GM23338 (cell line): ENCODE measurements around the gene DDN. TPM values are rescaled to one million over a fixed set of nuclear protein-coding genes. Genes with fewer than 3 reads are reported as not detected.

ENCODE experiments used
- ATAC-seq: fragments of 200-7000 bp; cut with Tn5 transposase; 3 replicates; pipeline ENCODE4 v1.9.1; 2020
- DNase-seq: peaks from one replicate; pipeline ENCODE4 v3.0.0-alpha.2; 2015; ENCODE audit warnings: low spot score
- H2AFZ ChIP-seq: fragments of 200-600 bp; sonication (generic); 2 replicates; pipeline ENCODE4 v1.8.0; 2016; ENCODE audit warnings: antibody characterized with exemption, mild to moderate bottlenecking, moderate library complexity
- H3F3A ChIP-seq: fragments of 200-600 bp; sonication (generic); replicated peaks from 2 replicates; pipeline ENCODE4 v1.8.0; 2017; ENCODE audit warnings: antibody characterized with exemption, mixed run types, low read depth
- H3K27ac ChIP-seq: fragments of 200-600 bp; sonication (generic); 2 replicates; pipeline ENCODE4 v1.6.1; 2016; ENCODE audit warnings: low read depth
- H3K27me3 ChIP-seq: fragments of 200-600 bp; sonication (generic); 2 replicates; pipeline ENCODE4 v1.8.0; 2016; ENCODE audit warnings: mild to moderate bottlenecking, mixed run types, moderate library complexity; ENCODE audit not compliant: insufficient read depth
- H3K36me3 ChIP-seq: fragments of 200-600 bp; sonication (generic); 2 replicates; pipeline ENCODE4 v1.8.0; 2016; ENCODE audit warnings: mild to moderate bottlenecking; ENCODE audit not compliant: insufficient read depth
- H3K4me1 ChIP-seq: fragments of 200-600 bp; sonication (generic); 2 replicates; pipeline ENCODE4 v1.8.0; 2016; ENCODE audit warnings: mild to moderate bottlenecking, moderate library complexity; ENCODE audit not compliant: insufficient read depth
- H3K4me2 ChIP-seq: fragments of 200-600 bp; sonication (generic); 2 replicates; pipeline ENCODE4 v1.7.1; 2017; ENCODE audit warnings: mixed run types
- H3K4me3 ChIP-seq: fragments of 200-600 bp; sonication (generic); 2 replicates; pipeline ENCODE4 v1.6.1; 2016; ENCODE audit warnings: mixed run types
- H3K79me2 ChIP-seq: fragments of 200-600 bp; sonication (generic); replicated peaks from 2 replicates; pipeline ENCODE4 v1.8.0; 2017; ENCODE audit warnings: mild to moderate bottlenecking; ENCODE audit not compliant: insufficient read depth
- H3K9me2 ChIP-seq: fragments of 200-600 bp; sonication (generic); 2 replicates; pipeline ENCODE4 v1.8.0; 2017; ENCODE audit not compliant: insufficient read depth
- H4K20me1 ChIP-seq: fragments of 200-600 bp; sonication (generic); replicated peaks from 2 replicates; pipeline ENCODE4 v1.8.0; 2017; ENCODE audit warnings: mild to moderate bottlenecking; ENCODE audit not compliant: insufficient read depth
- H3K27ac Mint-ChIP-seq: 2 replicates; pipeline ENCODE4 v1.8.0; 2020; ENCODE audit warnings: inconsistent platforms, mild to moderate bottlenecking, moderate library complexity, mixed read lengths
- H3K27me3 Mint-ChIP-seq: 3 replicates; pipeline ENCODE4 v1.8.0; 2022; ENCODE audit warnings: low read depth, mild to moderate bottlenecking, moderate library complexity, mixed read lengths, inconsistent platforms; ENCODE audit not compliant: insufficient read depth, poor library complexity
- H3K36me3 Mint-ChIP-seq: 3 replicates; pipeline ENCODE4 v1.8.0; 2021; ENCODE audit warnings: low read depth, mild to moderate bottlenecking, inconsistent platforms, moderate library complexity, mixed read lengths
- H3K4me1 Mint-ChIP-seq: 3 replicates; pipeline ENCODE4 v1.8.0; 2020; ENCODE audit warnings: mild to moderate bottlenecking, inconsistent platforms, mixed read lengths
- H3K4me3 Mint-ChIP-seq: 3 replicates; pipeline ENCODE4 v1.8.0; 2021; ENCODE audit warnings: moderate library complexity, mild to moderate bottlenecking, inconsistent platforms, mixed read lengths
- H3K9me3 Mint-ChIP-seq: 3 replicates; pipeline ENCODE4 v1.8.0; 2020; ENCODE audit warnings: moderate library complexity, mild to moderate bottlenecking, inconsistent platforms, mixed read lengths
- CREB1 ChIP-seq: fragments of 250-450 bp; sonication (Bioruptor Pico); IDR thresholded peaks from 2 replicates; pipeline ENCODE4 v1.5.0; 2020; ENCODE audit warnings: low read depth, mild to moderate bottlenecking, moderate library complexity
- EZH2 ChIP-seq: fragments of 200-600 bp; sonication (generic); IDR thresholded peaks from one replicate; pipeline ENCODE4 v1.8.0; 2017; ENCODE audit warnings: antibody characterized with exemption, mild to moderate bottlenecking, low read depth; ENCODE audit not compliant: unreplicated experiment
- EZH2phosphoT487 ChIP-seq: fragments of 200-600 bp; sonication (generic); IDR thresholded peaks from one replicate; pipeline ENCODE4 v1.8.1; 2018; ENCODE audit warnings: antibody characterized with exemption; ENCODE audit not compliant: unreplicated experiment
- JUNB ChIP-seq: IDR thresholded peaks from one replicate; pipeline ENCODE4 v1.6.1; 2016; ENCODE audit warnings: antibody characterized with exemption; ENCODE audit not compliant: unreplicated experiment
- NANOG ChIP-seq: IDR thresholded peaks from 2 replicates; pipeline ENCODE4 v1.6.1; 2016; ENCODE audit warnings: antibody characterized with exemption, borderline replicate concordance
- POLR2AphosphoS5 ChIP-seq: IDR thresholded peaks from 2 replicates; pipeline ENCODE4 v1.6.1; 2016; ENCODE audit warnings: antibody characterized with exemption, low read depth
- STAT1 ChIP-seq: IDR thresholded peaks from one replicate; pipeline ENCODE4 v1.6.1; 2016; ENCODE audit warnings: antibody characterized with exemption; ENCODE audit not compliant: unreplicated experiment
- ZNF114 ChIP-seq: fragments of 250-450 bp; sonication (Bioruptor Pico); IDR thresholded peaks from 2 replicates; pipeline ENCODE4 v1.5.0; 2020; ENCODE audit warnings: mild to moderate bottlenecking, moderate library complexity
- ZNF331 ChIP-seq: fragments of 250-450 bp; sonication (Bioruptor Pico); IDR thresholded peaks from 2 replicates; pipeline ENCODE4 v1.5.0; 2020; ENCODE audit warnings: low read depth, mild to moderate bottlenecking, moderate library complexity
- polyA plus RNA-seq: library from polyadenylated mRNA; unstranded; fragments of >200 nt; fragmentation: Nextera tagmentation; extraction: Ambion mirVana; gene quantifications from 2 replicates; pipeline ENCODE4 v1.2.1, GENCODE V29; 2016
- total RNA-seq: library from RNA; depleted of rRNA; stranded (reverse); fragments of >200 nt; shearing (Covaris generic); gene quantifications from 2 replicates; pipeline ENCODE4 v1.2.3, GENCODE V29; 2014
- TF ChIP-seq, protein P1 (sequence below): IDR thresholded peaks from one replicate; pipeline ENCODE4 v1.6.1; 2018; ENCODE audit warnings: antibody characterized with exemption; ENCODE audit not compliant: unreplicated experiment
- TF ChIP-seq, protein P2 (sequence below): IDR thresholded peaks from 2 replicates; pipeline ENCODE4 v1.6.1; 2016; ENCODE audit warnings: antibody characterized with exemption
- TF ChIP-seq, protein P3 (sequence below), 2 experiments: fragments of 200-600 bp in 1 of 2; sonication (generic) in 1 of 2; conservative IDR thresholded peaks; 2 replicates each; pipeline versions ENCODE4 v1.5.1 to v1.6.1; 2016 to 2017; ENCODE audit warnings: antibody characterized with exemption in 2 of 2, low read depth in 2 of 2, mild to moderate bottlenecking in 2 of 2, moderate library complexity in 1 of 2
- TF ChIP-seq, protein P4 (sequence below): fragments of 250-450 bp; sonication (Bioruptor Pico); IDR thresholded peaks from 2 replicates; pipeline ENCODE4 v1.5.0; 2020; ENCODE audit warnings: mild to moderate bottlenecking, moderate library complexity

Gene DDN
- total and polyA plus RNA-seq, 2 experiments from 2014 or later, result 0.10 TPM; not detected in 1

DNA sequence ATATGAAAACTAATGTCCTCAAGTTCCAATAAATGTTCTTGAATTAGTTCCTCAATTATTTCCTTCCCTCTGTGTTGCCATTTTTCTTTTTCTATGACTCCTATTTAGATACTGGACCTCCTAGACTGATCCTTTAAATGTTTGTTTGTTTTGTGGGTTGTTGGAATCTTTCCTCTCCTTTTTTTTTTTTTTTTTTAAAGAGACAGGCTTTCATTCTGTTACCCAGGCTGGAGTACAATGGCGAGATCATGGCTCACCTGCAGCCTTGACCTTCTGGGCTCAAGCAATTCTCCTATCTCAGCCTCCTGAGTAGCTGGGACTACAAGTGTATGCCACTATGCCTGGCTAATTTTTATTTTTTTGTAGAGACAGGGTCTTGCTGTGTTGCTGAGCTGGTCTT lies 9.8 kb upstream of the DDN start:
- H3K27me3 Mint-ChIP-seq, result peaks cover 3% of the 10 kb centered on the region
- no peak overlapping the region for H3K4me3 Mint-ChIP-seq
- peaks cover 3% of the 10 kb centered on the region; the same call in 1 of the 3 replicates for H3K4me1 Mint-ChIP-seq
- Histone ChIP-seq H3K9me2 (no peaks in the 10 kb centered on the region), H3K27ac (no peak overlapping the region), H3K27me3 (no peaks in the 10 kb centered on the region), H3K4me3 (no peak overlapping the region), H3K4me1 (no peaks in the 10 kb centered on the region), H3F3A (no peaks in the 10 kb centered on the region), H4K20me1 (0 out of 2 replicates have a peak, but pooled peaks cover 10% of the 10 kb centered on the region), H2AFZ (no peak overlapping the region), H3K36me3 (no peaks in the 10 kb centered on the region), H3K79me2 (no peaks in the 10 kb centered on the region), H3K4me2 (no peak overlapping the region)
- DNase-seq, result no peak
- no peak for ATAC-seq
- no peaks in the 10 kb centered on the region for H3K9me3 Mint-ChIP-seq
- TF ChIP-seq STAT1, result no peak
- TF ChIP-seq ZNF331 (CRISPR knock-in tag), result no peak
- no peak for TF ChIP-seq CREB1 (CRISPR knock-in tag)
- TF ChIP-seq, protein P1, sequence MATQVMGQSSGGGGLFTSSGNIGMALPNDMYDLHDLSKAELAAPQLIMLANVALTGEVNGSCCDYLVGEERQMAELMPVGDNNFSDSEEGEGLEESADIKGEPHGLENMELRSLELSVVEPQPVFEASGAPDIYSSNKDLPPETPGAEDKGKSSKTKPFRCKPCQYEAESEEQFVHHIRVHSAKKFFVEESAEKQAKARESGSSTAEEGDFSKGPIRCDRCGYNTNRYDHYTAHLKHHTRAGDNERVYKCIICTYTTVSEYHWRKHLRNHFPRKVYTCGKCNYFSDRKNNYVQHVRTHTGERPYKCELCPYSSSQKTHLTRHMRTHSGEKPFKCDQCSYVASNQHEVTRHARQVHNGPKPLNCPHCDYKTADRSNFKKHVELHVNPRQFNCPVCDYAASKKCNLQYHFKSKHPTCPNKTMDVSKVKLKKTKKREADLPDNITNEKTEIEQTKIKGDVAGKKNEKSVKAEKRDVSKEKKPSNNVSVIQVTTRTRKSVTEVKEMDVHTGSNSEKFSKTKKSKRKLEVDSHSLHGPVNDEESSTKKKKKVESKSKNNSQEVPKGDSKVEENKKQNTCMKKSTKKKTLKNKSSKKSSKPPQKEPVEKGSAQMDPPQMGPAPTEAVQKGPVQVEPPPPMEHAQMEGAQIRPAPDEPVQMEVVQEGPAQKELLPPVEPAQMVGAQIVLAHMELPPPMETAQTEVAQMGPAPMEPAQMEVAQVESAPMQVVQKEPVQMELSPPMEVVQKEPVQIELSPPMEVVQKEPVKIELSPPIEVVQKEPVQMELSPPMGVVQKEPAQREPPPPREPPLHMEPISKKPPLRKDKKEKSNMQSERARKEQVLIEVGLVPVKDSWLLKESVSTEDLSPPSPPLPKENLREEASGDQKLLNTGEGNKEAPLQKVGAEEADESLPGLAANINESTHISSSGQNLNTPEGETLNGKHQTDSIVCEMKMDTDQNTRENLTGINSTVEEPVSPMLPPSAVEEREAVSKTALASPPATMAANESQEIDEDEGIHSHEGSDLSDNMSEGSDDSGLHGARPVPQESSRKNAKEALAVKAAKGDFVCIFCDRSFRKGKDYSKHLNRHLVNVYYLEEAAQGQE, result no peak
- no peak for TF ChIP-seq EZH2phosphoT487
- no peak for TF ChIP-seq POLR2AphosphoS5
- no peak for TF ChIP-seq NANOG
- no peak for TF ChIP-seq JUNB
- TF ChIP-seq EZH2, result no peak
- TF ChIP-seq, protein P2, sequence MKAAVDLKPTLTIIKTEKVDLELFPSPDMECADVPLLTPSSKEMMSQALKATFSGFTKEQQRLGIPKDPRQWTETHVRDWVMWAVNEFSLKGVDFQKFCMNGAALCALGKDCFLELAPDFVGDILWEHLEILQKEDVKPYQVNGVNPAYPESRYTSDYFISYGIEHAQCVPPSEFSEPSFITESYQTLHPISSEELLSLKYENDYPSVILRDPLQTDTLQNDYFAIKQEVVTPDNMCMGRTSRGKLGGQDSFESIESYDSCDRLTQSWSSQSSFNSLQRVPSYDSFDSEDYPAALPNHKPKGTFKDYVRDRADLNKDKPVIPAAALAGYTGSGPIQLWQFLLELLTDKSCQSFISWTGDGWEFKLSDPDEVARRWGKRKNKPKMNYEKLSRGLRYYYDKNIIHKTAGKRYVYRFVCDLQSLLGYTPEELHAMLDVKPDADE, result no peak
- TF ChIP-seq, protein P3, sequence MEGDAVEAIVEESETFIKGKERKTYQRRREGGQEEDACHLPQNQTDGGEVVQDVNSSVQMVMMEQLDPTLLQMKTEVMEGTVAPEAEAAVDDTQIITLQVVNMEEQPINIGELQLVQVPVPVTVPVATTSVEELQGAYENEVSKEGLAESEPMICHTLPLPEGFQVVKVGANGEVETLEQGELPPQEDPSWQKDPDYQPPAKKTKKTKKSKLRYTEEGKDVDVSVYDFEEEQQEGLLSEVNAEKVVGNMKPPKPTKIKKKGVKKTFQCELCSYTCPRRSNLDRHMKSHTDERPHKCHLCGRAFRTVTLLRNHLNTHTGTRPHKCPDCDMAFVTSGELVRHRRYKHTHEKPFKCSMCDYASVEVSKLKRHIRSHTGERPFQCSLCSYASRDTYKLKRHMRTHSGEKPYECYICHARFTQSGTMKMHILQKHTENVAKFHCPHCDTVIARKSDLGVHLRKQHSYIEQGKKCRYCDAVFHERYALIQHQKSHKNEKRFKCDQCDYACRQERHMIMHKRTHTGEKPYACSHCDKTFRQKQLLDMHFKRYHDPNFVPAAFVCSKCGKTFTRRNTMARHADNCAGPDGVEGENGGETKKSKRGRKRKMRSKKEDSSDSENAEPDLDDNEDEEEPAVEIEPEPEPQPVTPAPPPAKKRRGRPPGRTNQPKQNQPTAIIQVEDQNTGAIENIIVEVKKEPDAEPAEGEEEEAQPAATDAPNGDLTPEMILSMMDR (conservative IDR thresholded peaks at IDR 0.05; ENCODE audit: low read depth in 2 of 2), result no peak
- no peak for TF ChIP-seq ZNF114 (CRISPR knock-in tag)
- TF ChIP-seq, protein P4, sequence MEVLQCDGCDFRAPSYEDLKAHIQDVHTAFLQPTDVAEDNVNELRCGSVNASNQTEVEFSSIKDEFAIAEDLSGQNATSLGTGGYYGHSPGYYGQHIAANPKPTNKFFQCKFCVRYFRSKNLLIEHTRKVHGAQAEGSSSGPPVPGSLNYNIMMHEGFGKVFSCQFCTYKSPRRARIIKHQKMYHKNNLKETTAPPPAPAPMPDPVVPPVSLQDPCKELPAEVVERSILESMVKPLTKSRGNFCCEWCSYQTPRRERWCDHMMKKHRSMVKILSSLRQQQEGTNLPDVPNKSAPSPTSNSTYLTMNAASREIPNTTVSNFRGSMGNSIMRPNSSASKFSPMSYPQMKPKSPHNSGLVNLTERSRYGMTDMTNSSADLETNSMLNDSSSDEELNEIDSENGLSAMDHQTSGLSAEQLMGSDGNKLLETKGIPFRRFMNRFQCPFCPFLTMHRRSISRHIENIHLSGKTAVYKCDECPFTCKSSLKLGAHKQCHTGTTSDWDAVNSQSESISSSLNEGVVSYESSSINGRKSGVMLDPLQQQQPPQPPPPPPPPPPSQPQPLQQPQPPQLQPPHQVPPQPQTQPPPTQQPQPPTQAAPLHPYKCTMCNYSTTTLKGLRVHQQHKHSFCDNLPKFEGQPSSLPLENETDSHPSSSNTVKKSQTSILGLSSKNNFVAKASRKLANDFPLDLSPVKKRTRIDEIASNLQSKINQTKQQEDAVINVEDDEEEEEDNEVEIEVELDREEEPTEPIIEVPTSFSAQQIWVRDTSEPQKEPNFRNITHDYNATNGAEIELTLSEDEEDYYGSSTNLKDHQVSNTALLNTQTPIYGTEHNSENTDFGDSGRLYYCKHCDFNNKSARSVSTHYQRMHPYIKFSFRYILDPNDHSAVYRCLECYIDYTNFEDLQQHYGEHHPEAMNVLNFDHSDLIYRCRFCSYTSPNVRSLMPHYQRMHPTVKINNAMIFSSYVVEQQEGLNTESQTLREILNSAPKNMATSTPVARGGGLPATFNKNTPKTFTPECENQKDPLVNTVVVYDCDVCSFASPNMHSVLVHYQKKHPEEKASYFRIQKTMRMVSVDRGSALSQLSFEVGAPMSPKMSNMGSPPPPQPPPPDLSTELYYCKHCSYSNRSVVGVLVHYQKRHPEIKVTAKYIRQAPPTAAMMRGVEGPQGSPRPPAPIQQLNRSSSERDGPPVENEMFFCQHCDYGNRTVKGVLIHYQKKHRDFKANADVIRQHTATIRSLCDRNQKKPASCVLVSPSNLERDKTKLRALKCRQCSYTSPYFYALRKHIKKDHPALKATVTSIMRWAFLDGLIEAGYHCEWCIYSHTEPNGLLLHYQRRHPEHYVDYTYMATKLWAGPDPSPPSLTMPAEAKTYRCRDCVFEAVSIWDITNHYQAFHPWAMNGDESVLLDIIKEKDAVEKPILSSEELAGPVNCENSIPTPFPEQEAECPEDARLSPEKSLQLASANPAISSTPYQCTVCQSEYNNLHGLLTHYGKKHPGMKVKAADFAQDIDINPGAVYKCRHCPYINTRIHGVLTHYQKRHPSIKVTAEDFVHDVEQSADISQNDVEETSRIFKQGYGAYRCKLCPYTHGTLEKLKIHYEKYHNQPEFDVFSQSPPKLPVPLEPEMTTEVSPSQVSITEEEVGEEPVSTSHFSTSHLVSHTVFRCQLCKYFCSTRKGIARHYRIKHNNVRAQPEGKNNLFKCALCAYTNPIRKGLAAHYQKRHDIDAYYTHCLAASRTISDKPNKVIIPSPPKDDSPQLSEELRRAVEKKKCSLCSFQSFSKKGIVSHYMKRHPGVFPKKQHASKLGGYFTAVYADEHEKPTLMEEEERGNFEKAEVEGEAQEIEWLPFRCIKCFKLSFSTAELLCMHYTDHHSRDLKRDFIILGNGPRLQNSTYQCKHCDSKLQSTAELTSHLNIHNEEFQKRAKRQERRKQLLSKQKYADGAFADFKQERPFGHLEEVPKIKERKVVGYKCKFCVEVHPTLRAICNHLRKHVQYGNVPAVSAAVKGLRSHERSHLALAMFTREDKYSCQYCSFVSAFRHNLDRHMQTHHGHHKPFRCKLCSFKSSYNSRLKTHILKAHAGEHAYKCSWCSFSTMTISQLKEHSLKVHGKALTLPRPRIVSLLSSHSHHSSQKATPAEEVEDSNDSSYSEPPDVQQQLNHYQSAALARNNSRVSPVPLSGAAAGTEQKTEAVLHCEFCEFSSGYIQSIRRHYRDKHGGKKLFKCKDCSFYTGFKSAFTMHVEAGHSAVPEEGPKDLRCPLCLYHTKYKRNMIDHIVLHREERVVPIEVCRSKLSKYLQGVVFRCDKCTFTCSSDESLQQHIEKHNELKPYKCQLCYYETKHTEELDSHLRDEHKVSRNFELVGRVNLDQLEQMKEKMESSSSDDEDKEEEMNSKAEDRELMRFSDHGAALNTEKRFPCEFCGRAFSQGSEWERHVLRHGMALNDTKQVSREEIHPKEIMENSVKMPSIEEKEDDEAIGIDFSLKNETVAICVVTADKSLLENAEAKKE (CRISPR knock-in tag), result no peak
- H3K36me3 Mint-ChIP-seq, result peaks cover 4% of the 10 kb centered on the region; the same call in 2 of the 3 replicates
- no peak overlapping the region for H3K27ac Mint-ChIP-seq
